ENCODE data around the gene ROS1.

Gene ROS1

DNA sequence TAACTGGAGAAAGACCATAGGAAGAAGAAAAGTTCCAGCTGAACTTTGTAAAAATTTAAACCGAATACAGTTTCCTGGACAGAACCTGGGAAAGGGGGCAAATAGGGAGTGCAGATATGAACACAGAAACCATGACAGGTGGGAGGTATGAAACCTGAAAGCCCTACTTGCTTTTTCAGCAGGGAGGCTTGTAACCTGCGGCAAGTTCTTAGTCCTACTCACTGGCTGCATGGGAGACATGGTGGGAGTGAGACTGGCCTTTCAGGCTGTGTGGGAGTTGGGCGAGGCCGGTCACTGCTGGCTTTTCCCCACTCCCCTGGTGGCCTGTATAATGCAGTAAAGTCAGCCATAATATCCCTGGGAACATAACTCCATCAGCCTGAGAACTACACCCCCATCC is 54.2 kb downstream of the ROS1 start:
- no peak overlapping the region for H3K4me3 ChIP-seq (ENCODE audit: low read depth, low read length)
- TF ChIP-seq, protein P1, sequence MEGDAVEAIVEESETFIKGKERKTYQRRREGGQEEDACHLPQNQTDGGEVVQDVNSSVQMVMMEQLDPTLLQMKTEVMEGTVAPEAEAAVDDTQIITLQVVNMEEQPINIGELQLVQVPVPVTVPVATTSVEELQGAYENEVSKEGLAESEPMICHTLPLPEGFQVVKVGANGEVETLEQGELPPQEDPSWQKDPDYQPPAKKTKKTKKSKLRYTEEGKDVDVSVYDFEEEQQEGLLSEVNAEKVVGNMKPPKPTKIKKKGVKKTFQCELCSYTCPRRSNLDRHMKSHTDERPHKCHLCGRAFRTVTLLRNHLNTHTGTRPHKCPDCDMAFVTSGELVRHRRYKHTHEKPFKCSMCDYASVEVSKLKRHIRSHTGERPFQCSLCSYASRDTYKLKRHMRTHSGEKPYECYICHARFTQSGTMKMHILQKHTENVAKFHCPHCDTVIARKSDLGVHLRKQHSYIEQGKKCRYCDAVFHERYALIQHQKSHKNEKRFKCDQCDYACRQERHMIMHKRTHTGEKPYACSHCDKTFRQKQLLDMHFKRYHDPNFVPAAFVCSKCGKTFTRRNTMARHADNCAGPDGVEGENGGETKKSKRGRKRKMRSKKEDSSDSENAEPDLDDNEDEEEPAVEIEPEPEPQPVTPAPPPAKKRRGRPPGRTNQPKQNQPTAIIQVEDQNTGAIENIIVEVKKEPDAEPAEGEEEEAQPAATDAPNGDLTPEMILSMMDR (IDR thresholded peaks at IDR 0.05; ENCODE audit: borderline replicate concordance, insufficient read depth, low read depth, low read length): no peak

DNA sequence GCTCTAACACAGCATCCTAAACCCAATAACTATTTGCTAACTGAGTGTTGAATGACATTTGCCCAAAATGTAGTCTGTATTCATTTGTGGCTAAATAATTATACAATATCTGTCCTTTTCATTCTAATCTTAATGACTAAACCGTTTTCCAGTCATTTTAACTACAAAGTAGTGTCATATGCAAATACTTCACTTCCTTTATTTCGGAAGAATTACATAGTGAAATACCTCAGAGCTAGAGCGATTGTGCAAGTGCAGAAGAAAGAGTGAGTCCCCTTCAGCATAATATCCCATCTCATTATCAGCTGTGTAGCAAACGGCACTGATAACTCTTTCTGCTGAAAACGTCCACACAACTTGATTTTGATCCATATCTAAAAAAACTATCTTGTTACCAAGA is 66.2 kb downstream of the ROS1 start:
- H3K4me3 ChIP-seq (ENCODE audit: low read depth, low read length): no peak overlapping the region
- TF ChIP-seq, protein P1 (IDR thresholded peaks at IDR 0.05; ENCODE audit: borderline replicate concordance, insufficient read depth, low read depth, low read length): no peak

DNA sequence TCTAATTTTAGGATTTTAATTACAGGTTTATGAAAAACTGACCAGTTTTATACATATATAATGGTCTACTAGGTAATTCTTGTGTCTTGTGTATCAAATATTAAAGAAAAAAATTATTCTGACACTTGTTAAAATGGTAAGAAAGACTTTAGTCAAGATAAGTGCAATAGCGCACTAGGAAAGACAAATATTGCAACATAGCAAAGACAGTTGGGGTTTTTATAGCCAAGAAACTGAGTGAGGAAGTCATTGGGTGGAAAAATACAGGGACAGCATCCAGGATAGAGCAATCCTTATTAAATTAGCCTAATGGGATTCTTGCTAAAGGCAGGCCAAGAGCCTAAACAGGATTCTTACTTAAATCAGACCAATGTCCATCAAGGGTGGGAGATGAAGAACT is 71.1 kb downstream of the ROS1 start:
- no peak overlapping the region for H3K4me3 ChIP-seq (ENCODE audit: low read depth, low read length)
- TF ChIP-seq, protein P1 (IDR thresholded peaks at IDR 0.05; ENCODE audit: borderline replicate concordance, insufficient read depth, low read depth, low read length): no peak

DNA sequence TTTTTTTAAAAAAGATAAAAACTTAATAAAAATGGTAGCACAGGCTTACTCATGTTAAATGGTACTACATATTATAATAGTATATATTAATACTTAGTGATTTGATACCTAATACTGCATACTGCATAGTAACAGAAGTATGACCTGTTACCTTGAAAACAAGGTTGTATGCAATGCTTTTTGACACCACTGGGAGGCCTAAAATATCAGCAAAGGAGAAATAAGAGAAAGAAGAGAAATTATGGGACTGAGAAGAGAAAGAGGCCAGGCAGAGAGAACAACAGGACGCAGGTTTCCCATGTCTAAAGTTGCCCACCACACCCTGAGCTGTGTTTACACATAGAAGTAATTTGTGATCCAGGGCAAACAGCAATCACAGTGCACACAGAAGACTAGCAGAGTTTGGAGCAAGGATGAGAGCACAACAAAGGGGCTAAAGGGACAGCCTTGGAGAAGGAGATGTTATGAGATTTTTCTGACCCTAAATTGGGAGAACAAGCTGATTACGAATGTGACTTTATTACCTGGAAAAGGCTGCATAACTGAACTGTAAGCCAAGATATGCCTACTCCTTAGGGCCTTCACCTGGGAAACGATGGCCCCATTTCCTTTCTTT is 73.2 kb downstream of the ROS1 start:
- TF ChIP-seq, protein P1 (IDR thresholded peaks at IDR 0.05; ENCODE audit: borderline replicate concordance, insufficient read depth, low read depth, low read length): peak; percentile 23; the same call in 1 of the 2 replicates
- H3K4me3 ChIP-seq (ENCODE audit: low read depth, low read length): no peak overlapping the region

DNA sequence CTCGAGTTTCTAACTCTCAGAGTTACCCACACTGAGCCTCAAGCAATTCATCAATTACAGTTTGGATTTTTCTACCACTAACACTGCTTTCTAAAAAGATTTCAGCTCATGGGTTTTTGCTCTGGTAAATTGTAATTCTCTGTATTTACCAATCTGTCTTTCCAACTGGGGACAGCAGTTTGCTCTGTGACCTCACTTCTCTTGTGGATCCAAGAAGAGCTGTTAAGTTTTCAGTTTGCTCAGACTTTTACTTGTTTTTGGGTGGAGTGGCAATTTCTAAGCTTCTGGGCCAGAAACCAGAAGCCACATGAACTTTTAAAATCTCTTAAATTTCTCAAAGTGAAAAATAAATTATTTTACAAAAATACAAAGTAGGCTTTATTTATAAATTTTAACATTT is 74.2 kb downstream of the ROS1 start:
- H3K4me3 ChIP-seq (ENCODE audit: low read depth, low read length): no peak overlapping the region
- TF ChIP-seq, protein P1 (IDR thresholded peaks at IDR 0.05; ENCODE audit: borderline replicate concordance, insufficient read depth, low read depth, low read length): no peak

DNA sequence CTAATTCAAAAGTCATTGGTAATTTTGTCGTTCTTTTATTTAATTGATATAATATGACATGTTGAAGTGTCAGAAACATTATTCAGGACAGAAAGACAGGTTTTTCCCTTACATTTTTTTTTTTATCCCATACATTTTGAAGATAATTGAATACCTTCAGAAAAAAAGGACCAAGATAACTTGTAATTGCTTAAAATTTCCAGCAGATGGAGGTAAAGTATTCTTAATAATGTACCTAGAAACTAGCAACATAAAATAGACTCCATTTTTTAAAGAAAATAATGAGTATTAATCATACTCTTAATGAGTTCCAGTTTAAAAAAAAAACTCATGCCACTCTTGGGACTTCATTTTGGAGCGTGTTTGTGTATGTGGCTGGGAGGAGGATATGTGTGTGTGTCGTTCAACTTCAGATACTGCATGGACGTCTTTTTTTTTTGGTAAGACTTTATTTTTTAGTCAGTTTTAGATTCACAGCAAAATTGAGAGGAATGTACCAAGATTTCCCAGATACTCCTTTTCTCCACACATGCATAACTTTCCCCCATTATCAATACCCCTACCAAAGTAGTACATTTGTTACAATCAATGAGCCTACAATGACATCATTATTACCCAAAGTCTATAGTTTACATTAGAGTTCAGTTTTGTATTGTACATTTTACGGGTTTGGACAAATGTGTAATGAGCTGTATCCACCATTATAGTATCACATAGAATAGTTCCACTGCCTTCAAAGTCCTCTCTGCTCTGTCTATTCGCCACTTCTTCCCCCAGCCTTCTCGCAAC is 79.4 kb downstream of the ROS1 start:
- no peak overlapping the region for H3K4me3 ChIP-seq (ENCODE audit: low read depth, low read length)
- TF ChIP-seq, protein P1 (IDR thresholded peaks at IDR 0.05; ENCODE audit: borderline replicate concordance, insufficient read depth, low read depth, low read length): no peak

DNA sequence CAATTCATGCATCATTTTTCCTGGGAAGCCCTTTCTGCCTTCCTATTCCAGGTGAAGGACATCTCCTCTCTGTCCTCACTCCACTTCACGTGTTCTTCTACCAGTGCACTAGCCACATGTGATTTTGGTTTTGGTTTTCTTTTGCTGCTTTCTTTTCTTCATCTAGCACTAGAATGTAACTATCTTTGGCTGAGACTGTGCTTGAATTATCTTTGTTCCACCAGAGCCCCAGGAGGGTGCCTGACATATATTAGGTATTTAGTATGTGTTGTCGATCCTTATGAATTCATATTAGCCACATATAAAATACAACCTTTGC is 80.5 kb downstream of the ROS1 start:
- H3K4me3 ChIP-seq (ENCODE audit: low read depth, low read length): no peak overlapping the region

More for the DNA sequence above, 80.5 kb downstream of the ROS1 start:
- TF ChIP-seq, protein P1 (IDR thresholded peaks at IDR 0.05; ENCODE audit: borderline replicate concordance, insufficient read depth, low read depth, low read length): no peak

Data from GM12875 (cell line).